IPS-15b (cell line): ENCODE data around the gene CCR7.
A peak's percentile ranks its signal among the peaks of the same experiment; 100 is the strongest.

Source experiments
- H3K27me3 ChIP-seq: one replicate; pipeline ENCODE4 v1.6.1; 2013; ENCODE audit warnings: low read length; ENCODE audit not compliant: control insufficient read depth, insufficient read depth
- H3K36me3 ChIP-seq: one replicate; pipeline ENCODE4 v1.6.1; 2013; ENCODE audit warnings: low read length; ENCODE audit not compliant: control insufficient read depth, insufficient read depth
- H3K4me1 ChIP-seq: one replicate; pipeline ENCODE4 v1.6.1; 2013; ENCODE audit warnings: mild to moderate bottlenecking, low read length; ENCODE audit not compliant: control insufficient read depth, insufficient read depth
- H3K4me3 ChIP-seq: one replicate; pipeline ENCODE4 v1.5.1; 2013; ENCODE audit warnings: low read depth, low read length
- H3K9ac ChIP-seq: one replicate; pipeline ENCODE4 v1.6.1; 2013; ENCODE audit warnings: low read depth, mild to moderate bottlenecking, low read length
- H3K9me3 ChIP-seq: one replicate; pipeline ENCODE4 v1.6.1; 2013; ENCODE audit warnings: mild to moderate bottlenecking, low read length; ENCODE audit not compliant: control insufficient read depth, insufficient read depth

Gene CCR7

DNA sequence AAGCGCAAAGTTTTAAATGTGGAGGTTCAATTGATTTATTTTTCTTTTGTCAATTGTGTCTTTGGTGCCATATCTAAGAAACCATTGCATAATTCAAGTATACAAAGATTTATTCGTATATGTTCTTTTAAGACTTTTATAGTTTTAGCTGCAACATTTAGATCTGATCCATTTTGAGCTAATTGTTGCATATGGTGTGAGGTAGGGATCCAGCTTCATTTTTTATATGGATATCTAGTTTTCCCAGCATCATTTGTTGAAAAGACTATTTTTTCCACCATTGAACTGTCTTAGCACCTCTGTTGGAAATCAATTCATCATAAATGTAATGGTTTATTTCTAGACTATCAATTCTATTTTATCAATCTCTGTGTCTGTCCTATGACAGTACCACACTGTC, 2.1 kb upstream of the CCR7 start:
- Histone ChIP-seq H3K36me3 (no peaks in the 10 kb centered on the region), H3K9ac (no peak overlapping the region), H3K4me3 (no peak overlapping the region), H3K27me3 (no peaks in the 10 kb centered on the region), H3K4me1 (no peaks in the 10 kb centered on the region), H3K9me3 (no peaks in the 10 kb centered on the region)

DNA sequence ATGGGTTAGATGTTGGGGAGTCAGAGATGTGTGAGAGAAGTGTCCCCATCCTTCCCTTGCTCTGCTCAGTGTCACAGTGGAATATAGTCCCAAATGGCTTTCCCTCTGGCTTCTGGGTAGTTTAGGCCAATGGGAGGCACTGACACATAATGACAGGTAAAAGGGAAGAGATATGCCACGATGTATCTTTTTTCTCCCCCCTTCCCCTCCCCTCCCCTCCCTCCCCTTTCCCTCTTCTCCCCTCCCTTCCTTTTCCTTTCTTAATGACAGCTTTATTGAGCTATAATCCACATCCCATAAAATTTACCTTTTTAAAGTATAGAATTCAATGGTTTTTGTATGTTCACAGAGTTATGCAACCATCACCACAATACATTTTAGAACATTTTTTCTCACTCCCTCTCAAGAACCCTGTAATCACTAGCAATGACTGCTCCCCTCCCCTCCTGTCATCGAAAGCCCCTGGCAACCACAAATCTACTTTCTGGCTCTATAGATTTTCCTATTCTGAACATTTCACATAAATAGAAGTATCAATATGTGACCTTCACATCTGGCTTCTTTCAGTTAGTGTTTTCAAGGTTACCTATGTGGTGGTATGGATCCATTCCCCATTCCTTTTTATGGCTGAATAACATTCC, 617 bp upstream of the CCR7 start:
- no peaks in the 10 kb centered on the region for H3K4me1 ChIP-seq
- H3K9me3 ChIP-seq: no peaks in the 10 kb centered on the region
- H3K27me3 ChIP-seq: no peaks in the 10 kb centered on the region
- H3K4me3 ChIP-seq: no peak overlapping the region
- no peaks in the 10 kb centered on the region for H3K36me3 ChIP-seq
- no peak overlapping the region for H3K9ac ChIP-seq

DNA sequence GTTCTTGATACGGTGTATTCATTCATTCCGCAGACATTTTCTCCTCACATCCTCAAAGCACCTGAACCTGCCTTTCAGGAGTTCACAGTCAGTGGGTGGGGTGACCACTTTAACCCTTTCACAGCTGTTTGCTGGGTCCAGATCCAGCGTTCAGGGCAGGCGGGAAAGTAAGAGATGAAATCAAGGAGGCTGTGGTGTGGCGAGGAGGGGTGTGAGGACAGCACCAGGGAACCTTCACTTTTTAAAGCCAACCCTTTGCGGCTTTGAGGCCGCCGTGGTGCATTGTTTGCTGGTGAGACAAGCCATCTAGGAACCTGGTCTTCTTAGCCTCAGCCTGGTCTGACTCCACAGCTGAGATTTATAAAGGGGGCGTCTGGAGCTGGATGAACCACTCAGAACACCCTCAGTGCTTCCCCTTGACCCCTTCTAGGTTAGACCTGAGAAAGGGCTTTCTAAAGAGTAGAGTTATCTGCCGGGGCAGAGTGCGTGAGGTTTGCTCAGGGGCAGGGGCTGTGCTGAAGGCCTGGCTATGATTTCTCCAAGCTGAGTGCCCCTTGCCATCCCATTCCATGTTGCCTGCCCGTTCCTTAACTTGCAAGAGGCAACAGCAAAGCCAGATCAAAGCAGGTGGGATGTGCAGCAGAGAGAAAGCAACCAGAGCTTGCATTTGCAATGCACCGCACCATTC, 933 bp downstream of the CCR7 start:
- H3K4me1 ChIP-seq: peaks cover 6% of the 10 kb centered on the region
- H3K4me3 ChIP-seq: no peak overlapping the region
- no peaks in the 10 kb centered on the region for H3K36me3 ChIP-seq
- H3K9ac ChIP-seq: no peak overlapping the region
- no peaks in the 10 kb centered on the region for H3K27me3 ChIP-seq
- no peaks in the 10 kb centered on the region for H3K9me3 ChIP-seq

DNA sequence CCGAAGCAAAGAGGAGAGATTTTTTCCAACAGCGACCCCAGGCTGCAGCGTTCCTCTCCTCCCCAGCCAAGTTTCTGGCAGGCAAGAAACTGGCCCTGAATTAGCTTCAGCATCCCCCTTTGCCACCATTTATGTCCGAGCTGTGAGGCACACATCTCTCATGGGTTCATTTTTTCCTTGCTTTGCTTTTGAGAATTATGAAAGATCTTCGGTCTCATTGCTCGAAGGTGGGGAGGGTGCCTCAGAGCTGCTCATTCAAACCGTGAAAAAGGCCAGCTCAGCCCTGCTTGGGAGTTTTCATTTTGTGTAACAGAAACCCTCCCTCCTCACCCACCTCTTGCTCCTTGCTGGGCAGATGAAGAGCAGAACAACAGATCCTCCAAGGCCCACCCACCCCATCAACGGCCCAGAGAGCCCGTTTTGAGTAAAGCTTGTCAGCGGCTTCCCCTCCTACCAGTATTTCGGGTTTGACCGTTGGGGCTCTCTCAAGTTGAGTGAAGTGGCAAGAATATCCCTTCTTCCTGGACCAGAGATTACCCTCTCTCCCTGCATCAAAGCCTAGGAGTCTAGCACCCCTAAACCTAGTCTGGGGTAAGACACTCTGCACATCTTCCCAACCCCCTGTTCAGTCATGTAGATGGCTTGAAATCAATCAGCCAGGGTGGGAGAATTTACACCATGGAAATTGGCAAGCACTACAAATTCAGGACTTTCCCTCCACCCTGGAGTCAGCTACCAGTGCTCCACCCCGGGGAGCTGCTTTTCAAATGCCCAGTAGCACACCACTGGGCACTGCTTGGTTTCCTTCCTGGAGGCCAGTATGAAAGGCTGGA, 1.8 kb downstream of the CCR7 start:
- H3K4me3 ChIP-seq: no peak overlapping the region
- H3K27me3 ChIP-seq: no peaks in the 10 kb centered on the region
- H3K36me3 ChIP-seq: no peaks in the 10 kb centered on the region
- peaks cover 6% of the 10 kb centered on the region for H3K4me1 ChIP-seq
- H3K9me3 ChIP-seq: no peaks in the 10 kb centered on the region
- H3K9ac ChIP-seq: no peak overlapping the region

DNA sequence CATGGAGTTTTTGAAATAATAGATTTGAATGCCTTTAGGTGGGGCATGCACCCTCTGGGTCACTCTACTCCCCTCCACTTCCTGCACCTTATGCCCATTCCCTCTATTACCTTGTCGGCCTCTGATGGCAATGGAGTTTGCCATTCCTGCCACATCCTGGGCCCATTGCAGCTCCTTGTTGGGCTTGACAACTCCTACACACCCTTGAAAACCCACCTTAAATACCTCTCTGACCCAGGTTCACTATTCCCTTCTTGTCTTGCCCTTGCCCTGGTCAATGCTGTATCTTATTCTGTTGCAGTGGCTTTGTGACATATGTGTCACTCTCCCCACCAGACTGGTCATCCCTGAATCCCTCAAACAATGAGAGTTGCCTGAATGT, 2.4 kb downstream of the CCR7 start:
- Histone ChIP-seq H3K36me3 (no peaks in the 10 kb centered on the region), H3K4me3 (no peak overlapping the region), H3K9ac (no peak overlapping the region), H3K4me1 (peaks cover 6% of the 10 kb centered on the region), H3K9me3 (no peaks in the 10 kb centered on the region), H3K27me3 (no peaks in the 10 kb centered on the region)

DNA sequence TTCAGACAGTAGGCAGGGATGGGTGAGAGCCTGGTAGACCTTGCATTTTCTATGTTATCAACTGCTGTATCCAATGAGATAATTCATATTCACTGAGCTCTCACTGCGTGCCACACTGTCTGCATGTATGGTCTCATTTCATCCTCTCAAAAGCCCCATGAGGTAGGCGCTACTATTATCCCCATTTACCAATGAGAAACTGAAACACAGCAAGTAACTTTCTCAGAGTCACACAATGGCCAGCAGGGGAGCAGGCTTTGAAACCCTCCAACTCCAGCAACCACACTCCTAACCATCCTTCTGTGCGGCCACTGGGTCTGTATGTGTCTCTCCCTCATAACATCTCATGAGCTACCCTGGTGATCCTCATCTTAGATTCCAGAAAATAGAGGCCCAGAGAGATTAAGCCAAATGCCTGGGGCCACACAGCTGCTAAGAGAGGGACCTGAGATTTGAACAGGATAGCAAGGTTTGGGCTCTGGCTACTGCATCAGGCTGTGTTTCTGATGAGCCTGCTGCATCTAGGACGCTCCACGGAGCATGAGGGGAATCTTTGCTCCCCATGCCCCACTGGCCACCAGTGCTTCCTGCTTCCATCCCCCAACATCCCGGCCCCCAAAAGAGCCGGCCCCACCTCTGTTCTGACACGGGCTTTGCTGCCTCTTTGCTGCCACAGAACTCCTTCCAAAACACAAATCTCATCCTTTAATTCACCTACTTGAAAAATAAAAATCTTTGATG, 3.2 kb downstream of the CCR7 start:
- no peaks in the 10 kb centered on the region for H3K27me3 ChIP-seq
- H3K9me3 ChIP-seq: no peaks in the 10 kb centered on the region
- H3K4me1 ChIP-seq: peaks cover 6% of the 10 kb centered on the region
- H3K9ac ChIP-seq: no peak overlapping the region
- no peaks in the 10 kb centered on the region for H3K36me3 ChIP-seq
- H3K4me3 ChIP-seq: no peak overlapping the region

DNA sequence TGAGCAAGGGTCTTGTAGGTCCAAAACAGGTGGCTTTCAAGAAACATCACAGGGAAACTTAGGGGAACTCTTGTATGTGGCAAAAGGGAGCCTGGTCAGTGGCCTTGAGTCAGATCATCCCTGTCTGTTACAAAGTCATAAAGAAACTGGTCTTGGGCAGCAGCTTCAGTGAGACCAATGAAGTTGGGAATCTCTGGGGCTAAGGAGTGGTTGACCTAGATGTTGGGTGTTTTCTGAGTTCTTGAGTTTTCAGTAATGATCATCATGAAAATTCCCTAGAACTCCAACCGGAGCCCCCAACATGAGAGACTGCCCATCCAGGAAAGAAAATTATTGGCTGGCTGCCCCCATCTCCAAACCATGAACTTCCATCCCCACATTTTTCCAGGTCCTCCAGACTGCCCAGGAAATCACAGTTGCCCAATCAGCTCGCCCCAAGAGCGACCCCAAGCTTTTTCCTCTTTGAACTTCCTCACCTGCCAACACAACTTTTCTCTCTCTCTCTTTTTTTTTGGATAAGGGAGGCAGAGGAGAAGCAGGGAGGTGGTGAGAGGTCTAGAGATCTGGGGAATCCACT, 3.9 kb downstream of the CCR7 start:
- H3K4me3 ChIP-seq: no peak overlapping the region
- no peak overlapping the region for H3K9ac ChIP-seq
- no peaks in the 10 kb centered on the region for H3K36me3 ChIP-seq
- peaks cover 6% of the 10 kb centered on the region for H3K4me1 ChIP-seq
- no peaks in the 10 kb centered on the region for H3K27me3 ChIP-seq
- no peaks in the 10 kb centered on the region for H3K9me3 ChIP-seq

DNA sequence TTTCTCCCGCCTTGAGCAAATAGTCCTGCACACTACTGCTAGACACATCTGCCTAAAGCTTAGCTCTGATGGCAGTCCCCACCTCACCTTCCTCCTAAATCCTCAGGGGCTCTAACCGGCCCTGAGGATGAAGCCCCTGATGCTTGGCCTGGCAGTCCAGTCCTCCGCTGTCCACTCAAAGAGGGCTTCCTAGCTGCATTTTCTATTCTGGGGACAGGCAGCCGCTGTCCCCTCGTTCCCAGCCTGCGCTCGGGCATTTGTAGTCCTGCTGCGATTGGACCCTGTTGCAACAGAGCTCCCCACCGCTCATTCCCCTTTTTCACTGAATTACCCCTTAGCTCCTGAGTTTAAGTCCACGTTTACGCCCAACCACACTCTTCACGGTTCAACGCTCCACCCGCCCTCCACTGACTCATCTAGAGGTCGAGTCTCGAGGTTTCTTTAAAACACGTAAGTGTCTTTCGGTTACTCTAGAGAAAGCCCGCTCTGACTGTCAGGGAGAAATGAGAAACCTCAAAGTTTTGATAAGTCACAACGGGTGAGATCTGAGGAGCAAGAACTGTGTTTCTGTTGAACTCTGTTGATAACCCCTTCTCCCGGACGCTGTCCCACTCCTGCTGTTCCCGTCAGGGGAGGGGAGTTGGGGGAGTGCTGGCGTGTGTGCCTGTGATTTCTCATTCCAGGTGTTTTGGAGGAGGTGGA, 4.5 kb downstream of the CCR7 start:
- Histone ChIP-seq H3K9ac (no peak overlapping the region), H3K27me3 (no peaks in the 10 kb centered on the region), H3K9me3 (no peaks in the 10 kb centered on the region), H3K4me3 (no peak overlapping the region), H3K36me3 (no peaks in the 10 kb centered on the region), H3K4me1 (peaks cover 6% of the 10 kb centered on the region)

DNA sequence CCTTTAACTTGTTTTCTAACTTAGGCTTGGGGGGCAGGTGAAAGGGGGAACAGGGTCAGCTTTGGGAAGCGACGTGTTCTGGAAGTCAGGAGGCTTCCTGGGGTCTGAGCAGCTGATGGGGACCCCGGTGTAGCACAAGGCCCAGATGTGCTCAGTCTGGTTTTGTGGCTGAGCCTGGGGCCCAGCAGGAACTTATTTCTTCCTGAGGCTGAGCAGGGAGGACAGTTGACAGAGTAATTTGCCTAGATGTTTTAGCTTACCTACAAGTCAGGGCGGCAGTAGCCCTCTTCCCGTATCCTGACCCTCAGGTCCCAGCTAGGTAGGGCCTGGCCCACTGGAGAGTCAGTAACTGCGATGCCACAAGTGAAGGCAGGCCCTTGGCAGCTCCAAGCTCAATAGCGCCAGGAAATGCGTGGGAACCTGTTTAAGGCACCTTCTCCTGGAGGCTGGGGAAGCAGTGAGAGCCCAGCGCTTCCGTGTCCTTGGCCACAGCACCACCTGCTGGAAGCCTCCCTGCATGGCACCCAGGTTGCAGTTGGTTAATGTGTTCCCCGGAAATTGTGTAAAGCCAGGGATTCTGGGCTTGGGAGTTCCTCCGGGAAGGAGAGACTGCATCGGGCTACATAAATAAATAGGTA, 5.2 kb downstream of the CCR7 start:
- no peaks in the 10 kb centered on the region for H3K9me3 ChIP-seq
- no peaks in the 10 kb centered on the region for H3K27me3 ChIP-seq
- H3K9ac ChIP-seq: peak overlapping the region; percentile 5
- H3K4me3 ChIP-seq: no peak overlapping the region
- H3K36me3 ChIP-seq: no peaks in the 10 kb centered on the region
- H3K4me1 ChIP-seq: peaks cover 6% of the 10 kb centered on the region

DNA sequence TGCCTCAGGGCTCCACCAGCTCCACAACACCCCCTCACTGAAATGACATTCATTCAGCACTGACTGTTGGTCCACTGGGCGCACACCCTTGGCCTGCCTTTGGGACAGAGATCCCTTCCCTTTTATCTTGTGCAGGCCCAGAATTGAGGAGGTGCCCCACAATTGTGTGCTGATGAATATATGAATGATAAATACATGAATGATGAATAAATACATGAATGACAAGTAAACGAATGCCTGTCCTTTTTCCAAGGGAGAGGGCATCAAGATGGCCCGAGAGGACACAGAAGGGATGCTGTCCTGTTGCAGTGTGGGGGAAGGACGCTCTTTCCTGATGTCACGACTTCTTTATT, 5.7 kb downstream of the CCR7 start:
- H3K4me3 ChIP-seq: no peak overlapping the region
- no peaks in the 10 kb centered on the region for H3K36me3 ChIP-seq
- H3K4me1 ChIP-seq: peaks cover 6% of the 10 kb centered on the region
- H3K9me3 ChIP-seq: no peaks in the 10 kb centered on the region
- H3K27me3 ChIP-seq: no peaks in the 10 kb centered on the region
- H3K9ac ChIP-seq: no peak overlapping the region
